ENCODE data around the gene FMNL2. TPM values are rescaled to one million over a fixed set of nuclear protein-coding genes. Genes with fewer than 3 reads are reported as not detected.
A peak's percentile ranks its signal among the peaks of the same experiment; 100 is the strongest.

The FMNL2 gene
- total and polyA plus RNA-seq, 2 experiments from 2014 or later = 4.4 to 18.6 TPM

DNA sequence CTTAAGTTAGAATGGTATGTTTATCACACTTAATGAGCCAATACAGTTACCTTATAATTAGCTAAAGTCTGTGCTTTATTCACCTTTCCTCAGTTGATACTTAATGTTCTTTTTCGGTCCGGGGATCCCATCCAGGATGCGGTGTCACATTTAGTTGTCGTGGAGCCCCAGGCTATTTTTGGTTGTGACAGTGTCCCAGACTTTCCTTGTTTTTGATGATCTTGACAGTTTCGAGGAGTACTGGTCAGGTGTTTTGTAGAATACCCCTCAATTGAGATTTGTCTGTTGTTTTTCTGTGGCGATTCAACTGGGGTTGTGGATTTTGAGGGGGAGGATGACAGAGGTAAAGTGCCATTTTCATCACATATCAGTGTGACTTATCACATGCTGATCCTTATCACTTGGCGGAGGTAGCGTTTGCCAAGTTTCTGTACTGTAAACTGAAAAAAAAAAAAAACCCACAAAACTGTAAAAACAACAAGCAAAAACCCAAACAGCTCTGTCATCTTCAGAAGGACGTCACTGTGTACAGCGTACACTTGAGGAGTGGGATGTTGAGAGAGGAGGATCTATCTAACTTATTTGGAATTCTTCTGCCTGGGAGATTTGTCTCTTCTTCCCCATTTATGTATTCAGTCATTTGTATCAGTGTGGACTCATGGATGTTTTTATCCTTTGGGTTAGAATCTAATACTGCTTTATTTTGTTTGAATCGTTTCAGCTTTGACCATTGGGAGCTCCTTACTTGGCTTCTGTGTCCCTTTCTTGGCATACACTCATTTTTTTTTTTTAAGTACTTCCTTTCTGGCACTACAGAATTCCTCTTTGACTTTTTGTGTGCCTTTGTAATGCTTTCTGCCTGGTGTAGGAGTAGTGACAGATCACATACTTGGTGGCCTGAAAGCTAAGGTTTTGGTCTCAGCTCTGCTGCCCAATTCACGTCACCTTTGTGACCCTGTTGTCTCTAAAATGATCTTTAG is 68.1 kb downstream of the FMNL2 start:
- Histone ChIP-seq H3K27me3 (replicated peaks; ENCODE audit: insufficient read depth) (no peaks in the 10 kb centered on the region), H3K79me2 (ENCODE audit: insufficient read depth) (peaks cover 100% of the 10 kb centered on the region), H3K9ac (no peak overlapping the region), H2AFZ (no peak overlapping the region), H3K4me2 (ENCODE audit: unreplicated experiment) (no peak overlapping the region), H3K4me1 (ENCODE audit: insufficient read depth) (peaks cover 46% of the 10 kb centered on the region), H3K9me3 (ENCODE audit: low read depth) (no peaks in the 10 kb centered on the region), H3K36me3 (ENCODE audit: low read depth) (no peaks in the 10 kb centered on the region), H3K27ac (no peak overlapping the region), H3K9me2 (ENCODE audit: insufficient read depth) (no peaks in the 10 kb centered on the region), H3K4me3 (no peak overlapping the region), H4K20me1 (ENCODE audit: insufficient read depth) (no peaks in the 10 kb centered on the region), H3F3A (ENCODE audit: insufficient read depth) (peaks cover 33% of the 10 kb centered on the region)
- DNase-seq = no peak
- WGBS, 2 experiments (ENCODE audit: low coverage in 1 of 2, low lambda C conversion rate in 2 of 2, missing lambda C conversion rate in 2 of 2) = 98% methylated on average over 12 of the region's 12 CpGs
- TF ChIP-seq EZH2phosphoT487 (IDR thresholded peaks at IDR 0.05; ENCODE audit: insufficient read depth, low read depth) (no peak), EZH2 (IDR thresholded peaks at IDR 0.05; ENCODE audit: insufficient read depth, poor library complexity, severe bottlenecking) (no peak)
- in situ Hi-C loops (cut with MboI) = no loop called here

DNA sequence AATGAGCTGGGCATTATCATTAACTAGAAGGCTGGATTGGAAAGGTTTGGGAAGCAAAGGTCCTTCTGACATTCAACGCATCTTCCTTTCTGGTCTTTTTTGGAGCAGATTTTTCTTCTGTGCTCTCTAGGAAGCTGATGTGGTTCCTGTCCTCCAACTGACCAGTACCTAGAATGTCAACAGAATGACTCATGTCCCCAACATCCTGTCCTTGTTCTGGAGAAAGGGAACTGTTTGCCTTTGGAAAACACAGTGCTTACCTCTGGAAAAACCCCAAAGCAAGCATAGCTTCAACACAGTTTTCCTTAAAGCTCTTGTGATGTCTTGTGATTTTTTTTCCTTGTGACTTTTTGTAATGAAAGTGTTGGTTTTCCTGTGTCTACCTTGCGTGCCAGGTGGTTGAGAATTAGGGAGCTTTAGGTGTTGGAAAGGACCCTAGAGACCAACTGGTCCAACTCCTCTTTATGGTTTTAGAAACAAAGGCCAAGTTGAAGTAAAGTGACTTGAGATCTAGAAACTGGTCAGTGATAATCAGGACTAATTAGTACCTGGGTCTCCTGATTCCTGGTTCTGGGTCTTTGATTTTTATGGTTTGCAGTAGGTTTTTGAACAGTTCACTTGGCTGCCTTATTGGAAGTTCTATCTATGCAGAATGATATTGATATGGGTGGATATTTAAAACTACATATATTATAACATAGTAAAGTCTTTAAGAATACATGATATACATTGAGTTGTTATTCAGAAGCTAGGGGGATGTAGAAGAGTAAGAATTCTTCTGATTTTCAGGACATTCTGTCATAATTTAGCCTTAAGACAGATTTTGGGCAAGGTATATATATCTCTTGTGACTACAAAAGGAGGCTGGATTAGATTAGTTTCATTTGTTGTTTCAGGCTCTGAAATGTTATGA is 70.5 kb downstream of the FMNL2 start:
- H3K9me3 ChIP-seq (ENCODE audit: low read depth) = peaks cover 2% of the 10 kb centered on the region
- no peak overlapping the region for H2AFZ ChIP-seq
- 87 to 96% methylated on average over 2 of the region's 2 CpGs for WGBS, 2 experiments (ENCODE audit: low coverage in 1 of 2, low lambda C conversion rate in 2 of 2, missing lambda C conversion rate in 2 of 2)
- H3K9ac ChIP-seq = no peak overlapping the region
- peak overlapping the region; percentile 18 for H3K4me2 ChIP-seq (ENCODE audit: unreplicated experiment)
- H3K4me3 ChIP-seq = no peak overlapping the region
- no peaks in the 10 kb centered on the region for H4K20me1 ChIP-seq (ENCODE audit: insufficient read depth)
- TF ChIP-seq EZH2phosphoT487 (IDR thresholded peaks at IDR 0.05; ENCODE audit: insufficient read depth, low read depth) (no peak), EZH2 (IDR thresholded peaks at IDR 0.05; ENCODE audit: insufficient read depth, poor library complexity, severe bottlenecking) (no peak)
- in situ Hi-C loops (cut with MboI) = no loop called here
- H3K27me3 ChIP-seq (replicated peaks; ENCODE audit: insufficient read depth) = no peaks in the 10 kb centered on the region
- H3F3A ChIP-seq (ENCODE audit: insufficient read depth) = peaks cover 39% of the 10 kb centered on the region
- H3K4me1 ChIP-seq (ENCODE audit: insufficient read depth) = peaks cover 46% of the 10 kb centered on the region
- H3K79me2 ChIP-seq (ENCODE audit: insufficient read depth) = peaks cover 100% of the 10 kb centered on the region
- no peak overlapping the region for H3K27ac ChIP-seq
- no peaks in the 10 kb centered on the region for H3K9me2 ChIP-seq (ENCODE audit: insufficient read depth)
- no peaks in the 10 kb centered on the region for H3K36me3 ChIP-seq (ENCODE audit: low read depth)
- DNase-seq = peak; percentile 23

GRCh38 chr2:152406119-152406835 is 71.3 kb downstream of the FMNL2 start:
- TF ChIP-seq EZH2phosphoT487 (IDR thresholded peaks at IDR 0.05; ENCODE audit: insufficient read depth, low read depth) = no peak
- TF ChIP-seq EZH2 (IDR thresholded peaks at IDR 0.05; ENCODE audit: insufficient read depth, poor library complexity, severe bottlenecking) = no peak
- DNase-seq = no peak
- 57 to 63% methylated on average over 2 of the region's 2 CpGs for WGBS, 2 experiments (ENCODE audit: low coverage in 1 of 2, low lambda C conversion rate in 2 of 2, missing lambda C conversion rate in 2 of 2)
- Histone ChIP-seq H3K4me1 (ENCODE audit: insufficient read depth) (peaks cover 46% of the 10 kb centered on the region), H3F3A (ENCODE audit: insufficient read depth) (peaks cover 36% of the 10 kb centered on the region), H3K4me3 (peak overlapping the region; percentile 69), H3K36me3 (ENCODE audit: low read depth) (no peaks in the 10 kb centered on the region), H3K9me3 (ENCODE audit: low read depth) (peaks cover 2% of the 10 kb centered on the region), H3K27ac (peak overlapping the region; percentile 51; the same call in 1 of the 2 replicates), H3K4me2 (ENCODE audit: unreplicated experiment) (peak overlapping the region; percentile 80), H4K20me1 (ENCODE audit: insufficient read depth) (no peaks in the 10 kb centered on the region), H3K79me2 (ENCODE audit: insufficient read depth) (peaks cover 100% of the 10 kb centered on the region), H3K9me2 (ENCODE audit: insufficient read depth) (no peaks in the 10 kb centered on the region), H2AFZ (peak overlapping the region; percentile 71), H3K9ac (peak overlapping the region; percentile 67; the same call in 1 of the 2 replicates), H3K27me3 (replicated peaks; ENCODE audit: insufficient read depth) (no peaks in the 10 kb centered on the region)
- in situ Hi-C loops (cut with MboI) = no loop called here

- Histone ChIP-seq H3F3A (ENCODE audit: insufficient read depth) (peaks cover 35% of the 10 kb centered on the region), H3K79me2 (ENCODE audit: insufficient read depth) (peaks cover 100% of the 10 kb centered on the region), H3K36me3 (ENCODE audit: low read depth) (no peaks in the 10 kb centered on the region), H3K4me1 (ENCODE audit: insufficient read depth) (peaks cover 46% of the 10 kb centered on the region), H2AFZ (peak overlapping the region; percentile 71), H3K9me2 (ENCODE audit: insufficient read depth) (no peaks in the 10 kb centered on the region), H4K20me1 (ENCODE audit: insufficient read depth) (no peaks in the 10 kb centered on the region), H3K27ac (peak overlapping the region; percentile 51), H3K4me2 (ENCODE audit: unreplicated experiment) (peak overlapping the region; percentile 80), H3K9me3 (ENCODE audit: low read depth) (peaks cover 2% of the 10 kb centered on the region), H3K27me3 (replicated peaks; ENCODE audit: insufficient read depth) (no peaks in the 10 kb centered on the region), H3K4me3 (peak overlapping the region; percentile 69), H3K9ac (peak overlapping the region; percentile 67)
- peak; percentile 23 for DNase-seq
- WGBS, 2 experiments (ENCODE audit: low coverage in 1 of 2, low lambda C conversion rate in 2 of 2, missing lambda C conversion rate in 2 of 2) = 0 to 15% methylated on average over 2 of the region's 2 CpGs
- TF ChIP-seq EZH2 (IDR thresholded peaks at IDR 0.05; ENCODE audit: insufficient read depth, poor library complexity, severe bottlenecking) = no peak
- TF ChIP-seq EZH2phosphoT487 (IDR thresholded peaks at IDR 0.05; ENCODE audit: insufficient read depth, low read depth) = no peak
- in situ Hi-C loops (cut with MboI) = no loop called here
Measured at GRCh38 chr2:152406836-152407161, 71.8 kb downstream of the FMNL2 start.
